Effector memory CD4-positive, alpha-beta T cell (primary cell): ENCODE results near the gene ZBTB18.

Source experiments
- DNase-seq, 3 donors: peaks; one replicate each; pipeline ENCODE4 v3.0.0-alpha.2; 2020
- H3K27ac ChIP-seq: 2 replicates; pipeline ENCODE4 v1.7.0; 2013; ENCODE audit warnings: mild to moderate bottlenecking, low read length, moderate library complexity; ENCODE audit not compliant: insufficient read depth, poor library complexity, severe bottlenecking
- H3K27me3 ChIP-seq: replicated peaks from 2 replicates; pipeline ENCODE4 v1.7.0; 2013; ENCODE audit warnings: mild to moderate bottlenecking, low read length; ENCODE audit not compliant: insufficient read depth, control insufficient read depth, poor library complexity, severe bottlenecking
- H3K36me3 ChIP-seq: 2 replicates; pipeline ENCODE4 v1.7.0; 2013; ENCODE audit warnings: mild to moderate bottlenecking, low read length, moderate library complexity; ENCODE audit not compliant: control insufficient read depth, insufficient read depth
- H3K4me1 ChIP-seq: 2 replicates; pipeline ENCODE4 v1.7.0; 2013; ENCODE audit warnings: low read length, mild to moderate bottlenecking; ENCODE audit not compliant: control insufficient read depth, insufficient read depth, poor library complexity, severe bottlenecking
- H3K4me3 ChIP-seq: 2 replicates; pipeline ENCODE4 v1.7.0; 2013; ENCODE audit warnings: low read length, low read depth, mild to moderate bottlenecking; ENCODE audit not compliant: insufficient read depth, poor library complexity, severe bottlenecking
- H3K9me3 ChIP-seq: 2 replicates; pipeline ENCODE4 v1.7.0; 2013; ENCODE audit warnings: mild to moderate bottlenecking, low read length, moderate library complexity; ENCODE audit not compliant: control insufficient read depth

ZBTB18 gene

DNA sequence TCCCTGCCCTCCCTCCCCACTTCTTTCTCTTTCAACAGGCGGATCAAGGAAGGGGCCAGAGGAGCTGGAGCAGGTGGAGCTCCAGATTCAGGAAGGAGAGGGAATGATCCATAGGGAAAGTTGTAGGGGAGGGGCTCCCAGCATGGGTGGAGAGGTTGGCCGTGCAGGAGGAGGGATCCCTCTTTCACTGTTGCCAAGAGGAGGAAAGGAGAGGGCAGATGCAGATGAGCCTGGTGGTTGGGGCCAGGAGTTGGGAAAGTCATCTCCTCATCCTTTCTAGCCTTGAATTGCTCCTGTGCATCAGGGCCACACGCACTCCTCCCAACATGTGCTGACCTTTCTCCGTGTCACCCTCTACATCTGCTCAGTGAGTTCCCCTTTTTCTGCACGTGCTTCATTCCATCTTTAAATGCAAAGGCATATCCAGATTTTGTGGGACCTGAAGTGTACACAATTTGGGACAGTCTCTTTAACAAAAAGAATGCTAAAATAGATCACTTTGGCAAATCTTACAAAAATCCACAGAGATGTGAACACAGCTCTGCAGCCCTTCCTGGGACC lies 32.4 kb downstream of the ZBTB18 start:
- no peak overlapping the region for H3K27ac ChIP-seq
- DNase-seq: no peak
- no peaks in the 10 kb centered on the region for H3K36me3 ChIP-seq
- H3K4me1 ChIP-seq: no peaks in the 10 kb centered on the region
- H3K4me3 ChIP-seq: no peak overlapping the region
- no peaks in the 10 kb centered on the region for H3K9me3 ChIP-seq
- no peaks in the 10 kb centered on the region for H3K27me3 ChIP-seq

DNA sequence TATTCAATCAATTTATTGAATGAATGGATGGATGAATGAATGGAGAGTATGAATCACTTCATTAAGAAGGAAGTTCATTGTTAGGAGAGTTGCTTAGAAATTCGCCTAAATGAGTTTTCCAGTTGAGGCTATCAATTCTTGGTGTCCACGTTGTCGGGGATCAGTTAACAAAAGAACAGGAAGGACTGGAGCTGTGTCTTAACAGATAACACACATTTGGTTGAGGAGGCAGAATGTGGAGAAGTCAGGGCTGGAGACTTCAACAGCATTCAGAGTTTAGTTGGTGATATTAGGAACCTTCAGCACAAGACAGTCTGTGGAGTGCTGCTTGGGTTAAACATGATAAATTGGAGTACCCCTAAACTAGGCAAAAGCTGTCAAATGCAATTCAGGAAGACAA lies 33.7 kb downstream of the ZBTB18 start:
- H3K9me3 ChIP-seq: no peaks in the 10 kb centered on the region
- no peaks in the 10 kb centered on the region for H3K36me3 ChIP-seq
- DNase-seq: no peak
- no peak overlapping the region for H3K4me3 ChIP-seq
- no peaks in the 10 kb centered on the region for H3K27me3 ChIP-seq
- no peak overlapping the region for H3K27ac ChIP-seq
- H3K4me1 ChIP-seq: no peaks in the 10 kb centered on the region

DNA sequence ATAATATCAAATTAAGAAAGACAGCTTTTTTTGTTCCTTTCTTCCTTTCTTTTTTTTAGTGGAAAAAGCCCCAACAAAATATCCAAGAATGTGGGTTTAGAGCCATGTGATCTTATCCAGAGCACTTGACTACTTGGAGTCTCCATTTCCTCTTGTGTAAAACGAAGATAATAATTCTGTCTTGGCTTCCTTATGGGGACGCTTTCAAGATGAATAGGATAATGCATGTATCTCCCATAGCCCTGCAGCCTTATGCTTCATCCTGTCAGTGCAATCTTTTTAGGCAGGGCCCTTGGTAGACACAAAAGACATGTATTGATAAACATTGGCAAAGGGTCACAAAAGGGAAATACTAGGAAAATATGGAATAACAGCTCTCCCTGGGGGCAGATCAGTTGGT lies 34.8 kb downstream of the ZBTB18 start:
- H3K4me1 ChIP-seq: no peaks in the 10 kb centered on the region
- H3K27me3 ChIP-seq: no peaks in the 10 kb centered on the region
- no peak for DNase-seq
- no peaks in the 10 kb centered on the region for H3K36me3 ChIP-seq
- H3K27ac ChIP-seq: no peak overlapping the region
- H3K9me3 ChIP-seq: no peaks in the 10 kb centered on the region
- H3K4me3 ChIP-seq: no peak overlapping the region

DNA sequence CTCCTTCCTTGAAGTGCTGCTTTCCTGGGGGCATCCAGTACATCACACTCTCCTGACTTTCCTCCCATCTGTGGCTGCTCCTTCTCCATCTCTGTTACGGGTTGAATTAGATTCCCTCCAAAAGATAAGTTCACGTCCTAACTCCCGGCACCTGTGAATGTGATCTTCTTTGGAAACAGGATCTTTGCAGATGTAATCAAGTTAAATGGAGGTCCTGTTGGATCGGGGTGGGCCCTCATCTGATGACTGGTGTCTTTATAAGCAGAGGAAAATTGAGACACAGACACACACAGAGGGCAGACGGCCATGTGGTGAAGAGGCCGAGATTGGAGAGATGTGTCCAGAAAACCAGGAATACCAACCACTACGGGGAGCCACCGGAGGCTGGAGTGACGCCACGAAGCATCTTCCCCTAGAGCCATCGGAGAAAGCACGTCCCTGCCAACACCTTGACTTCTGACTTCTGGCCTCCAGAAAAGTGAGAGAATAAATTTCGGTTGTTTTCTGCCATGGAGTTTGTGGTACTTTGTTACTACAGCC lies 36.0 kb downstream of the ZBTB18 start:
- H3K4me1 ChIP-seq: no peaks in the 10 kb centered on the region
- no peak overlapping the region for H3K27ac ChIP-seq
- DNase-seq: no peak
- H3K36me3 ChIP-seq: no peaks in the 10 kb centered on the region
- H3K4me3 ChIP-seq: no peak overlapping the region
- H3K27me3 ChIP-seq: no peaks in the 10 kb centered on the region
- no peaks in the 10 kb centered on the region for H3K9me3 ChIP-seq

DNA sequence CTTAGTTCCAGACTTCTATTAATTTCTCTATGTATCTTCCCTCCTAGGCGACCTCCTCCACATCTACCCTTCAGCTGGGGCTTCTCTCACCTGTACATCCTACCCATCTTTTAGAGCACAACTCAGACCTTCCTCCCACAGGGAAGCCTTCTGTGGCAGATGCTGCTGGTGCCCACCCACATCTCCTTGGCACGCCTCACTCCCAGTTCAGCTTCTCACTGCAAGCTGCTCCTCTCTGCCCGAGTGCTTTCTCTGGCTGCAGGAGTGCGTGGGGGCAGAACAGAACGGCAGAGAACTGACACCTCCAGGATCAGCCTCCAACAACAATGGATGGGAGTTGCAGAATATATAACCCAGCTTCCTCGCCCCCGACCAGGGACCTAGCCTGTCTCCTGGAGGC lies 36.5 kb downstream of the ZBTB18 start:
- H3K36me3 ChIP-seq: no peaks in the 10 kb centered on the region
- H3K4me1 ChIP-seq: no peaks in the 10 kb centered on the region
- no peak for DNase-seq
- H3K9me3 ChIP-seq: no peaks in the 10 kb centered on the region
- H3K27ac ChIP-seq: no peak overlapping the region
- no peaks in the 10 kb centered on the region for H3K27me3 ChIP-seq
- no peak overlapping the region for H3K4me3 ChIP-seq

DNA sequence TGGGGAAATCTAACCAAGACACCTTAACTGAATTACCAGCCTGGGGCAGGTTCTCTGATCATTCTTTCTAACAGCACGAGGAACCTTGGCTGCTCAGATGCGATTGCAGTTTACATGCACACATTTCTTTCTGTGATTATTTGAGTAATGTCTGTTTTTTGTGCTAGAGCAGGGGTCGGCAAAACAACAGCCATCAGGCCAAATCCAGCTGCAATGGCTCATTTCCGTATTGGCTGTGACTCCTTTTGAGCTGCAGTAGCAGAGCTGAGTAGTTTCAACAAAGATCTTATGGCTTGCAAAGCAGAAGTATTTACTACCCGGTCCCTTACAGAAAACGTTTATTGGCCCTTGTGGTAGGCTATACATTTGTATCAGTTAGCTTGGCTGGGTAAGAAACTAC lies 37.1 kb downstream of the ZBTB18 start:
- Histone ChIP-seq H3K27me3 (no peaks in the 10 kb centered on the region), H3K9me3 (no peaks in the 10 kb centered on the region), H3K4me3 (no peak overlapping the region), H3K4me1 (no peaks in the 10 kb centered on the region), H3K27ac (no peak overlapping the region), H3K36me3 (no peaks in the 10 kb centered on the region)
- DNase-seq: no peak

DNA sequence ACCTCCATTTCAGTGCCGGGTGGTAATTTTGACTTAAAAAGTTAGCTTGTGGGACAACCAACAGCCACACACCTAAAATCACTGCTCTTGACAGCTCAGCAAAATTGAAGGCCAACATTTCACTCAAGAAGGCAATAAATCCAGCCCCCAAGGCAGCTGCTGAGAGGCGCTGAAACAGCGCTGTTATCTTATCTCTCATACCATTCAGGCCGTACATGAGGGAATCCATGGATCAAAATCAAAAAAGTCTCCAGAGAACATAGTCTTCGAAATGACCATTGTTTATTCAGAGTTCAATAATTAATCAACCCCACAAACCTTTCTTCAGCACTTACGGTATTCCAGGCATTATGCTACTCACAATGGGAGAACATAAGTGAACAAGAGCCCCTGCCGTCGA lies 38.5 kb downstream of the ZBTB18 start:
- Histone ChIP-seq H3K27me3 (no peaks in the 10 kb centered on the region), H3K4me3 (no peak overlapping the region), H3K27ac (no peak overlapping the region), H3K4me1 (no peaks in the 10 kb centered on the region), H3K9me3 (no peaks in the 10 kb centered on the region), H3K36me3 (no peaks in the 10 kb centered on the region)
- no peak for DNase-seq

DNA sequence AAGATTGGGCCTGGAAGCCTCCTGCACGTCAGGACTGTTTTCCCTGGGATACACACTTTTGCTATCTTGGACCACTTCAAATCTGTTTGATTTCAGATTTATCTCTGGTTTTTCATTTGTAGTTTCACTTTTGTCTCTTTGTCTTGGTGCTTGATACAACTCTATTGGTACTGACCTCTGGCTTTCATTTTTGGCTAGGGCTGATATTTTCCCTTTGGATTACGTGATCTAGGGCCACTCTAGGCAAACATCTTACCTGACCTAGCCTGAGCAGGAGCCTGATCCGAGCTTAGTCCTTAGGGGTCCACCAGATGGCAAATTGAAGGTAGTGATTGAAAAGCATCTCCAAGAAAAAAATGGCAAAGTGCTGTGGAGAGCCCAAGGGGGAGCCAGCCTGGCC lies 39.6 kb downstream of the ZBTB18 start:
- Histone ChIP-seq H3K4me1 (no peaks in the 10 kb centered on the region), H3K27ac (no peak overlapping the region), H3K4me3 (no peak overlapping the region), H3K27me3 (no peaks in the 10 kb centered on the region), H3K9me3 (no peaks in the 10 kb centered on the region), H3K36me3 (no peaks in the 10 kb centered on the region)
- no peak for DNase-seq

DNA sequence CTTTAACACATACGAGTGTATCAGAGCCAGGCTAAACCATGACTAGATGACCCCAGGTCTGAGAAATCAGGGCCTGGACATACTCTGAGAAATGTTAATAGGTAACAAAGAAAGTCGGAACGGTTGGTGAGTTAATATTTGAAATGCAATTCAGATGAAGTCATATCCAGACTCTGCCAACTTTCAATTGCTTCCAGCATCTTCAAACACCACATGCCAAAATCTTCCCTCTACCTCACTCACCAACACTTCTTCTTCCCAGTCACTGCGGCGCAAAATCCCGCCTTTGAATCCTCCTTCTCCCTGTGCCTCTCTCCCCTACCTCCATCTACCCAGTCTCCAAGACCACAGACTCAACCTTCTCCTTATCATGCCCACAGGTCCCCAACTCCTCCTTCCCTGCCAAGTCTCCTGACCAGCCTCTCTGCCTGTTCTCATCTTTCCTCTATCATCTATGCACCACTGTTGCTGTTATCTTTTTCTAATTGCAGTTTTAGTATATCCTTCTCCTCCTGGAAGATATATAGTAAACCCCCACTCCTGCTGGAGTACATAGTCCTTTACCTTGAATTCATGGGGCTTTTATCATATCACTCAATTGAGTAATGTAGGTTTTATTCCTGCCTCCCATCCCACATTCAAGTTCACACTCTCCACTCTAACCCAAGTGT lies 41.3 kb downstream of the ZBTB18 start:
- Histone ChIP-seq H3K9me3 (no peaks in the 10 kb centered on the region), H3K27ac (no peak overlapping the region), H3K4me3 (no peak overlapping the region), H3K36me3 (no peaks in the 10 kb centered on the region), H3K27me3 (no peaks in the 10 kb centered on the region), H3K4me1 (no peaks in the 10 kb centered on the region)
- DNase-seq: no peak

DNA sequence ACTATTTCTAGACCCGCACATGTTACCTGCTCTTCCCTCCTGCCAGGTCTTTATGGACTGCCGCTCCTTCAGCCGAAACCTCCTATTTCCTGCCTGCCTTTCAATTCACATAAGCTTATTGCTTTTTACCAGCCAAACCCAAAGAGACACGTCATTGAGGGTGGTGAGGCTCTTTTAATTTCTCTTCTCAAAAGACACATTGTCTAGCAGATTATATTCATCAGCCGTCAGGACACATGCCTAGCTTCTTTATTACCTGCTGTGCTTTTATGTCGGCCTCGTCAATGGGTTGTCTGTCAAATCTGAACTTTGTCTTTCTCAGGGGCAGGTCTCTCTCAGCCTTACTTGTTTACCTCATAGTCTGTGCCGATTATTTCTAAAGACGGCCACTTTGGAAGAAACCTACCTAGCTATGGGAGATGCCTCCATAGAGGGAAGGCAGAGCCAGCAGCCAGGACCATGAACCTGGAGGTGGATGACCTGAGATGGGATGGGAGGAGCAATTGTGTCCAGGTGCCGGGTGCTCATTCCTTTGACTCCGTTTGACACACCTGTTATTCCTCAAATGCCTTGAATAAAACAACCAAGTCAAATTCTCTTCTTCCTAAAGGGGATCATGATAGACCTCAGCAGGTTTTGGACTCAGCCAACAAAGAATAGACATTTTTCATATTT lies 42.0 kb downstream of the ZBTB18 start:
- Histone ChIP-seq H3K36me3 (no peaks in the 10 kb centered on the region), H3K4me1 (no peaks in the 10 kb centered on the region), H3K27ac (no peak overlapping the region), H3K9me3 (no peaks in the 10 kb centered on the region), H3K27me3 (no peaks in the 10 kb centered on the region), H3K4me3 (no peak overlapping the region)
- DNase-seq: no peak
